ENCODE results near the gene GRIK4.

DNA sequence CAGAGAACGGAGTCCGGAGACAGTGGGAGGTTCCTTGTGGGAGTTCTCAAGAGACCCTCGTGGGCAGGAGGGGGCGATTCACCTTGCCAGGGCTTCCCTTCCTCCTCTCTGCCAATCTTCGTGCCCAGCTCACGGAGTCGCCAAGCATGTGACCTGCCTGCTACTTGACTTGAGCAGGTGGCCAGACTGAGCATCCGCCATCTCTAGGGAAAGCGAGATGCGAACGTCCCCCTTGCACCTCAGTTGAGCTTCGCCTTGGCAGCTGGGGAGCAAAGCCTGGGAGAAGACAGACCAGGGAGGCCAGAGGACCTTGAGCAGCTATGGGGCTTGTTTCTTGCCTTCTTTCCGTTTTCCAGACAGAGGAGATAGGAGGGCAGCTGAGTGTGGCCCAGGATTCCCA, 123.2 kb downstream of the GRIK4 start:
- TF ChIP-seq EZH2 (IDR thresholded peaks at IDR 0.05; ENCODE audit: insufficient read depth, poor library complexity, severe bottlenecking) (no peak), EZH2phosphoT487 (IDR thresholded peaks at IDR 0.05; ENCODE audit: insufficient read depth, low read depth) (no peak)
